GM23338 (cell line): ENCODE results near the gene CCDC9B. TPM values are rescaled to one million over a fixed set of nuclear protein-coding genes. Genes with fewer than 3 reads are reported as not detected.

ENCODE experiments used
- ATAC-seq: fragments of 200-7000 bp; cut with Tn5 transposase; 3 replicates; pipeline ENCODE4 v1.9.1; 2020
- DNase-seq: peaks from one replicate; pipeline ENCODE4 v3.0.0-alpha.2; 2015; ENCODE audit warnings: low spot score
- H2AFZ ChIP-seq: fragments of 200-600 bp; sonication (generic); 2 replicates; pipeline ENCODE4 v1.8.0; 2016; ENCODE audit warnings: antibody characterized with exemption, mild to moderate bottlenecking, moderate library complexity
- H3F3A ChIP-seq: fragments of 200-600 bp; sonication (generic); replicated peaks from 2 replicates; pipeline ENCODE4 v1.8.0; 2017; ENCODE audit warnings: antibody characterized with exemption, mixed run types, low read depth
- H3K27ac ChIP-seq: fragments of 200-600 bp; sonication (generic); 2 replicates; pipeline ENCODE4 v1.6.1; 2016; ENCODE audit warnings: low read depth
- H3K27me3 ChIP-seq: fragments of 200-600 bp; sonication (generic); 2 replicates; pipeline ENCODE4 v1.8.0; 2016; ENCODE audit warnings: mild to moderate bottlenecking, mixed run types, moderate library complexity; ENCODE audit not compliant: insufficient read depth
- H3K36me3 ChIP-seq: fragments of 200-600 bp; sonication (generic); 2 replicates; pipeline ENCODE4 v1.8.0; 2016; ENCODE audit warnings: mild to moderate bottlenecking; ENCODE audit not compliant: insufficient read depth
- H3K4me1 ChIP-seq: fragments of 200-600 bp; sonication (generic); 2 replicates; pipeline ENCODE4 v1.8.0; 2016; ENCODE audit warnings: mild to moderate bottlenecking, moderate library complexity; ENCODE audit not compliant: insufficient read depth
- H3K4me2 ChIP-seq: fragments of 200-600 bp; sonication (generic); 2 replicates; pipeline ENCODE4 v1.7.1; 2017; ENCODE audit warnings: mixed run types
- H3K4me3 ChIP-seq: fragments of 200-600 bp; sonication (generic); 2 replicates; pipeline ENCODE4 v1.6.1; 2016; ENCODE audit warnings: mixed run types
- H3K79me2 ChIP-seq: fragments of 200-600 bp; sonication (generic); replicated peaks from 2 replicates; pipeline ENCODE4 v1.8.0; 2017; ENCODE audit warnings: mild to moderate bottlenecking; ENCODE audit not compliant: insufficient read depth
- H3K9me2 ChIP-seq: fragments of 200-600 bp; sonication (generic); 2 replicates; pipeline ENCODE4 v1.8.0; 2017; ENCODE audit not compliant: insufficient read depth
- H4K20me1 ChIP-seq: fragments of 200-600 bp; sonication (generic); replicated peaks from 2 replicates; pipeline ENCODE4 v1.8.0; 2017; ENCODE audit warnings: mild to moderate bottlenecking; ENCODE audit not compliant: insufficient read depth
- H3K27ac Mint-ChIP-seq: 2 replicates; pipeline ENCODE4 v1.8.0; 2020; ENCODE audit warnings: inconsistent platforms, mild to moderate bottlenecking, moderate library complexity, mixed read lengths
- H3K27me3 Mint-ChIP-seq: 3 replicates; pipeline ENCODE4 v1.8.0; 2022; ENCODE audit warnings: low read depth, mild to moderate bottlenecking, moderate library complexity, mixed read lengths, inconsistent platforms; ENCODE audit not compliant: insufficient read depth, poor library complexity
- H3K36me3 Mint-ChIP-seq: 3 replicates; pipeline ENCODE4 v1.8.0; 2021; ENCODE audit warnings: low read depth, mild to moderate bottlenecking, inconsistent platforms, moderate library complexity, mixed read lengths
- H3K4me1 Mint-ChIP-seq: 3 replicates; pipeline ENCODE4 v1.8.0; 2020; ENCODE audit warnings: mild to moderate bottlenecking, inconsistent platforms, mixed read lengths
- H3K4me3 Mint-ChIP-seq: 3 replicates; pipeline ENCODE4 v1.8.0; 2021; ENCODE audit warnings: moderate library complexity, mild to moderate bottlenecking, inconsistent platforms, mixed read lengths
- H3K9me3 Mint-ChIP-seq: 3 replicates; pipeline ENCODE4 v1.8.0; 2020; ENCODE audit warnings: moderate library complexity, mild to moderate bottlenecking, inconsistent platforms, mixed read lengths
- STAT1 ChIP-seq: IDR thresholded peaks from one replicate; pipeline ENCODE4 v1.6.1; 2016; ENCODE audit warnings: antibody characterized with exemption; ENCODE audit not compliant: unreplicated experiment
- ZNF462 ChIP-seq: fragments of 250-450 bp; sonication (Bioruptor Pico); IDR thresholded peaks from 2 replicates; pipeline ENCODE4 v1.5.0; 2020; ENCODE audit warnings: mild to moderate bottlenecking, moderate library complexity
- polyA plus RNA-seq: library from polyadenylated mRNA; unstranded; fragments of >200 nt; fragmentation: Nextera tagmentation; extraction: Ambion mirVana; gene quantifications from 2 replicates; pipeline ENCODE4 v1.2.1, GENCODE V29; 2016
- total RNA-seq: library from RNA; depleted of rRNA; stranded (reverse); fragments of >200 nt; shearing (Covaris generic); gene quantifications from 2 replicates; pipeline ENCODE4 v1.2.3, GENCODE V29; 2014

The CCDC9B gene
- total and polyA plus RNA-seq, 2 experiments from 2014 or later, result 0.18 to 0.97 TPM

- no peaks in the 10 kb centered on the region; the same call in 2 of the 3 replicates for H3K36me3 Mint-ChIP-seq
- no peak for ATAC-seq
These were observed 5.3 kb upstream of the CCDC9B start for GRCh38 chr15:40345867-40346578.

More at GRCh38 chr15:40345867-40346578, 5.3 kb upstream of the CCDC9B start:
- Histone ChIP-seq H3K27me3 (no peaks in the 10 kb centered on the region), H4K20me1 (no peaks in the 10 kb centered on the region), H3K36me3 (no peaks in the 10 kb centered on the region), H3F3A (no peaks in the 10 kb centered on the region), H3K9me2 (no peaks in the 10 kb centered on the region), H3K27ac (no peak overlapping the region), H3K4me3 (no peak overlapping the region), H3K79me2 (no peaks in the 10 kb centered on the region), H3K4me1 (no peaks in the 10 kb centered on the region), H2AFZ (no peak overlapping the region), H3K4me2 (no peak overlapping the region)
- Mint-ChIP-seq H3K4me1 (peaks cover 24% of the 10 kb centered on the region), H3K27me3 (peaks cover 12% of the 10 kb centered on the region), H3K27ac (no peak overlapping the region), H3K4me3 (no peak overlapping the region), H3K9me3 (no peaks in the 10 kb centered on the region)
- TF ChIP-seq ZNF462 (CRISPR knock-in tag) (no peak), STAT1 (no peak)
- no peak for DNase-seq
